Naive thymus-derived CD4-positive, alpha-beta T cell (primary cell): ENCODE results near the gene MACROD2. TPM values are rescaled to one million over a fixed set of nuclear protein-coding genes. Genes with fewer than 3 reads are reported as not detected.

Experiments
- ATAC-seq: fragments of 150-1000 bp; cut with Tn5 transposase; 2 replicates; pipeline ENCODE4 v1.10.0; 2021; ENCODE audit warnings: mild to moderate bottlenecking, moderate library complexity
- CTCF ChIA-PET: fragments of 350-600 bp; sonication (Branson Sonifier 250); formaldehyde crosslinking; loops from one replicate; lab custom pipeline; 2021; ENCODE audit warnings: antibody characterized with exemption; lab: Charles Lee
- POLR2A ChIA-PET: fragments of 350-600 bp; sonication (Branson Sonifier 250); formaldehyde crosslinking; loops from one replicate; lab custom pipeline; 2021; ENCODE audit warnings: antibody characterized with exemption, inconsistent platforms; lab: Charles Lee
- DNase-seq, 9 donors: peaks; one replicate each; pipeline versions ENCODE4 v3.0.0 to v3.0.0-alpha.2; 2020 to 2022; ENCODE audit warnings: mixed read lengths in 1 of 9
- H3K27ac ChIP-seq: one replicate; pipeline ENCODE4 v1.7.0; 2013; ENCODE audit warnings: mild to moderate bottlenecking, low read depth, low read length, moderate library complexity
- H3K27me3 ChIP-seq, 2 donors: one replicate each; pipeline ENCODE4 v1.7.0; 2013; ENCODE audit warnings: low read length in 2 of 2, mild to moderate bottlenecking in 2 of 2, moderate library complexity in 2 of 2; ENCODE audit not compliant: control insufficient read depth in 2 of 2, insufficient read depth in 2 of 2
- H3K36me3 ChIP-seq, 3 experiments: 1 replicate in 2 of 3; 2 replicates in 1 of 3; pipeline ENCODE4 v1.7.0; 2013; ENCODE audit warnings: low read length in 3 of 3, mild to moderate bottlenecking in 3 of 3, moderate library complexity in 1 of 3; ENCODE audit not compliant: insufficient read depth in 3 of 3, control insufficient read depth in 2 of 3
- H3K4me1 ChIP-seq, 2 donors: one replicate each; pipeline ENCODE4 v1.7.0; 2013; ENCODE audit warnings: low read length in 2 of 2, mild to moderate bottlenecking in 2 of 2, moderate library complexity in 1 of 2; ENCODE audit not compliant: control insufficient read depth in 2 of 2, insufficient read depth in 2 of 2
- H3K4me3 ChIP-seq: 2 replicates; pipeline ENCODE4 v1.7.0; 2013; ENCODE audit warnings: mild to moderate bottlenecking, low read length
- H3K9me3 ChIP-seq, 3 experiments: 1 replicate in 2 of 3; 2 replicates in 1 of 3; pipeline ENCODE4 v1.7.0; 2013; ENCODE audit warnings: low read length in 3 of 3; ENCODE audit not compliant: control insufficient read depth in 2 of 3
- H3K27ac Mint-ChIP-seq, 9 donors: one replicate each; pipeline ENCODE4 v1.8.0; 2020 to 2022; ENCODE audit warnings: mixed read lengths in 9 of 9, mild to moderate bottlenecking in 8 of 9, moderate library complexity in 5 of 9, inconsistent platforms in 2 of 9
- H3K27me3 Mint-ChIP-seq, 5 donors: one replicate each; pipeline ENCODE4 v1.8.0; 2021 to 2022; ENCODE audit warnings: mixed read lengths in 5 of 5, mild to moderate bottlenecking in 1 of 5
- H3K36me3 Mint-ChIP-seq, 5 donors: one replicate each; pipeline ENCODE4 v1.8.0; 2020 to 2022; ENCODE audit warnings: mixed read lengths in 5 of 5, mild to moderate bottlenecking in 3 of 5, inconsistent platforms in 1 of 5
- H3K4me1 Mint-ChIP-seq, 7 donors: one replicate each; pipeline ENCODE4 v1.8.0; 2020 to 2022; ENCODE audit warnings: mixed read lengths in 7 of 7, mild to moderate bottlenecking in 3 of 7, inconsistent platforms in 1 of 7
- H3K4me3 Mint-ChIP-seq, 10 donors: one replicate each; pipeline ENCODE4 v1.8.0; 2020 to 2022; ENCODE audit warnings: mild to moderate bottlenecking in 10 of 10, mixed read lengths in 10 of 10, moderate library complexity in 6 of 10, inconsistent platforms in 2 of 10
- H3K9me3 Mint-ChIP-seq, 11 donors: one replicate each; pipeline ENCODE4 v1.8.0; 2020 to 2022; ENCODE audit warnings: mixed read lengths in 11 of 11, mild to moderate bottlenecking in 4 of 11, inconsistent platforms in 1 of 11, moderate library complexity in 1 of 11
- intact Hi-C, 2 donors: fragments of 100-400 bp; cut with micrococcal nuclease; formaldehyde crosslinking; loops; one replicate each; pipeline ENCODE4 v1.15.1; 2023
- polyA plus RNA-seq, 2 donors: library from polyadenylated mRNA; unstranded; fragments of 300-500 nt; fragmentation: Illumina TruSeq; gene quantifications; one replicate each; pipeline ENCODE4 v1.2.3, GENCODE V29; 2021
- total RNA-seq, 6 experiments: library from RNA in 5 of 6; stranded (reverse) in 5 of 6; gene quantifications; 1 replicate in 5 of 6; 2 replicates in 1 of 6; pipeline ENCODE4 v1.2.3 and lab custom pipeline; 2021 to 2026

The MACROD2 gene
- total and polyA plus RNA-seq, 7 experiments from 2014 or later = 0.27 to 0.86 (median 0.34) TPM; not detected in 4

GRCh38 chr20:15561070-15561569 lies 1565.8 kb downstream of the MACROD2 start:
- H3K36me3 Mint-ChIP-seq = no peaks in the 10 kb centered on the region

GRCh38 chr20:15561707-15562404 lies 1566.5 kb downstream of the MACROD2 start:
- Mint-ChIP-seq H3K9me3 (peaks cover 0 to 19% (median 8%) of the 10 kb centered on the region in 11 donors), H3K4me1 (no peaks in the 10 kb centered on the region), H3K27ac (no peak overlapping the region), H3K27me3 (no peaks in the 10 kb centered on the region), H3K4me3 (no peak overlapping the region), H3K36me3 (no peaks in the 10 kb centered on the region)
- Histone ChIP-seq H3K9me3 (no peaks in the 10 kb centered on the region), H3K36me3 (no peaks in the 10 kb centered on the region), H3K27ac (no peak overlapping the region), H3K4me3 (no peak overlapping the region), H3K27me3 (no peaks in the 10 kb centered on the region), H3K4me1 (no peaks in the 10 kb centered on the region)
- ATAC-seq (no peak), DNase-seq (no peak)
- intact Hi-C loops = no loop called here
- CTCF ChIA-PET = no interaction called here
- POLR2A ChIA-PET = no interaction called here

More at GRCh38 chr20:15561070-15561569, 1565.8 kb downstream of the MACROD2 start:
- H3K27me3 ChIP-seq = no peaks in the 10 kb centered on the region
- Mint-ChIP-seq H3K9me3 (peaks cover 0 to 22% (median 5%) of the 10 kb centered on the region in 11 donors), H3K27me3 (no peaks in the 10 kb centered on the region), H3K4me1 (no peaks in the 10 kb centered on the region), H3K4me3 (no peak overlapping the region), H3K27ac (no peak overlapping the region)
- ChIA-PET CTCF (no interaction called here), POLR2A (no interaction called here)
- no peak for DNase-seq
- H3K4me3 ChIP-seq = no peak overlapping the region
- no peak overlapping the region for H3K27ac ChIP-seq
- intact Hi-C loops = no loop called here
- H3K4me1 ChIP-seq = no peaks in the 10 kb centered on the region
- H3K9me3 ChIP-seq = no peaks in the 10 kb centered on the region
- no peak for ATAC-seq
- no peaks in the 10 kb centered on the region for H3K36me3 ChIP-seq

GRCh38 chr20:15563836-15564235 lies 1568.5 kb downstream of the MACROD2 start:
- Histone ChIP-seq H3K4me1 (no peaks in the 10 kb centered on the region), H3K4me3 (no peak overlapping the region), H3K9me3 (no peaks in the 10 kb centered on the region), H3K27me3 (no peaks in the 10 kb centered on the region), H3K27ac (no peak overlapping the region), H3K36me3 (no peaks in the 10 kb centered on the region)
- ChIA-PET CTCF (no interaction called here), POLR2A (no interaction called here)
- ATAC-seq = no peak
- Mint-ChIP-seq H3K27me3 (no peaks in the 10 kb centered on the region), H3K4me3 (no peak overlapping the region), H3K4me1 (no peaks in the 10 kb centered on the region), H3K36me3 (no peaks in the 10 kb centered on the region), H3K9me3 (peaks cover 0 to 15% (median 5%) of the 10 kb centered on the region in 11 donors), H3K27ac (no peak overlapping the region)
- DNase-seq = no peak
- intact Hi-C loops = no loop called here

- ATAC-seq = no peak
These were observed 1569.7 kb downstream of the MACROD2 start for GRCh38 chr20:15564981-15565380.

GRCh38 chr20:15565786-15566185 lies 1570.5 kb downstream of the MACROD2 start:
- Mint-ChIP-seq H3K36me3 (no peaks in the 10 kb centered on the region), H3K4me3 (no peak overlapping the region), H3K27ac (no peak overlapping the region), H3K4me1 (no peaks in the 10 kb centered on the region), H3K9me3 (peaks cover 0 to 18% (median 4%) of the 10 kb centered on the region in 11 donors), H3K27me3 (no peaks in the 10 kb centered on the region)
- H3K27me3 ChIP-seq = no peaks in the 10 kb centered on the region
- ATAC-seq (no peak), DNase-seq (no peak)
- no peaks in the 10 kb centered on the region for H3K36me3 ChIP-seq
- H3K9me3 ChIP-seq = no peaks in the 10 kb centered on the region
- ChIA-PET CTCF (no interaction called here), POLR2A (no interaction called here)
- H3K4me3 ChIP-seq = no peak overlapping the region
- H3K4me1 ChIP-seq = no peaks in the 10 kb centered on the region
- no peak overlapping the region for H3K27ac ChIP-seq
- intact Hi-C loops = no loop called here

More at GRCh38 chr20:15564981-15565380, 1569.7 kb downstream of the MACROD2 start:
- Histone ChIP-seq H3K27me3 (no peaks in the 10 kb centered on the region), H3K4me3 (no peak overlapping the region), H3K36me3 (no peaks in the 10 kb centered on the region), H3K9me3 (no peaks in the 10 kb centered on the region), H3K4me1 (no peaks in the 10 kb centered on the region), H3K27ac (no peak overlapping the region)
- CTCF ChIA-PET = no interaction called here
- Mint-ChIP-seq H3K36me3 (no peaks in the 10 kb centered on the region), H3K27me3 (no peaks in the 10 kb centered on the region), H3K27ac (no peak overlapping the region), H3K4me1 (no peaks in the 10 kb centered on the region), H3K4me3 (no peak overlapping the region), H3K9me3 (peaks cover 0 to 15% (median 4%) of the 10 kb centered on the region in 11 donors)
- POLR2A ChIA-PET = no interaction called here
- DNase-seq = no peak
- intact Hi-C loops = no loop called here

GRCh38 chr20:15567219-15567618 lies 1571.9 kb downstream of the MACROD2 start:
- ATAC-seq = no peak
- Histone ChIP-seq H3K27me3 (no peaks in the 10 kb centered on the region), H3K4me1 (no peaks in the 10 kb centered on the region), H3K9me3 (no peaks in the 10 kb centered on the region), H3K4me3 (no peak overlapping the region), H3K36me3 (no peaks in the 10 kb centered on the region), H3K27ac (no peak overlapping the region)
- intact Hi-C loops = no loop called here
- H3K4me1 Mint-ChIP-seq = no peaks in the 10 kb centered on the region
- no peaks in the 10 kb centered on the region for H3K36me3 Mint-ChIP-seq
- CTCF ChIA-PET = no interaction called here
- H3K9me3 Mint-ChIP-seq = peaks cover 0 to 18% (median 2%) of the 10 kb centered on the region in 11 donors
- no peak overlapping the region for H3K4me3 Mint-ChIP-seq
- H3K27ac Mint-ChIP-seq = no peak overlapping the region
- no peaks in the 10 kb centered on the region for H3K27me3 Mint-ChIP-seq
- POLR2A ChIA-PET = no interaction called here
- no peak for DNase-seq

- Histone ChIP-seq H3K36me3 (no peaks in the 10 kb centered on the region), H3K27me3 (no peaks in the 10 kb centered on the region), H3K27ac (no peak overlapping the region), H3K4me1 (no peaks in the 10 kb centered on the region), H3K9me3 (no peaks in the 10 kb centered on the region), H3K4me3 (no peak overlapping the region)
- Mint-ChIP-seq H3K9me3 (peaks cover 0 to 9% (median 4%) of the 10 kb centered on the region in 11 donors), H3K36me3 (no peaks in the 10 kb centered on the region), H3K27me3 (no peaks in the 10 kb centered on the region), H3K27ac (no peak overlapping the region), H3K4me1 (no peaks in the 10 kb centered on the region), H3K4me3 (no peak overlapping the region)
- intact Hi-C loops = no loop called here
- CTCF ChIA-PET = no interaction called here
- DNase-seq (no peak), ATAC-seq (no peak)
- POLR2A ChIA-PET = no interaction called here
These were observed 1574.8 kb downstream of the MACROD2 start for GRCh38 chr20:15570156-15570555.
